ENCODE results near the gene UBAP2.
"Not testable (repeated sequence)": the region's sequence is repeated elsewhere in the genome, so short reads cannot be mapped to it uniquely, and the experiment has no call there.

UBAP2 gene

DNA sequence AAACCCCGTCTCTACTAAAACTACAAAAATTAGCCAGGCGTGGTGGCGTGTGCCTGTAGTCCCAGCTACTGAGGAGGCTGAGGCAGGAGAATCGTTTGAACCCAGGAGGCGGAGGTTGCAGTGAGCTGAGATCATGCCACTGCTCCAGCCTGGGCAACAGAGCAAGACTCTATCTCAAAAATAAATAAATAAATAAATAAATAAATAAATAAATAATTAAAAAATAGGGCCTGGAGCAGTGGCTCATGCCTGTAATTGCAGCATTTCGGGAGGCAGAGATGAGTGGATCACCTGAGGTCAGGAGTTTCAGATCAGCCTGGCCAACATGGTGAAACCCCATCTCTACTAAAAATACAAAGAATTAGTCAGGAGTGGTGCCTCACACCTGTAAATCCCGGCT, 86.2 kb downstream of the UBAP2 start:
- DNase-seq, result not testable (repeated sequence)

DNA sequence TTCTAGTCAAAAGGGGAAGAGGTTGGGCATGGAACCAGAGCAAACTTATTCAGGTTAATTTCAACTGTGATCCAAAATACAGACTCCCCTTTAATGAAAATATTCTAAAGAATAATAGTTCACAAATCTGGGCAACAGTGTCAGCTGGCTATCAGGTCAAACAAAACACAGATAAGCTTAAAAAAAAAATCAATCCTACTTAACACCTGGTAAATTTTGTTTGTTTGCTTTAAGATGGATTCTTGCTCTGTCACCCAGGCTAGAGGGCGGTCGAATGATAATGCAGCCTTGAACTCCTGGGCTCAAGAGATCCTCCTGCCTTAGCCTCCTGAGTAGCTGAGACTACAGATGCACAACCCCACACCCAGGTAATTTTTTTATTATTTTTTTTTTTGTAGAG, 89.0 kb downstream of the UBAP2 start:
- DNase-seq, result no peak

DNA sequence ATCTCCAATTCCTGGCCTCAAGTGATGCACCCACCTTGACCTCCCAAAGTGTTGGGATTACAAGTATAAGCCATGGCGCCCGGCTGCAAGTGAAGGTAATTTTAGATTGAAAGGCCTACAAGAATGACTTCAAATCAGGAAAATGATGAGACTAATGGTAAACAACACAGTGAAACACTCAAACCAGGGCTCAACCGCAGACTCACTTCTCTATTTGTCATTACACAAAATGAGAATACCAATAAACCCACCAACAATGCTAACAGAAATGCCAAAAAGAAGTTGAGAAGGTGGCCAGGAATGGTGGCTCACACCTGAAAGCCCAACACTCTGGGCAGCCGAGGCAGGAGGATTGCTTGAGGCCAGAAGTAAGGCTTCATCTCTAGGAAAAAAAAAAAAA, 92.1 kb downstream of the UBAP2 start:
- no peak for DNase-seq

DNA sequence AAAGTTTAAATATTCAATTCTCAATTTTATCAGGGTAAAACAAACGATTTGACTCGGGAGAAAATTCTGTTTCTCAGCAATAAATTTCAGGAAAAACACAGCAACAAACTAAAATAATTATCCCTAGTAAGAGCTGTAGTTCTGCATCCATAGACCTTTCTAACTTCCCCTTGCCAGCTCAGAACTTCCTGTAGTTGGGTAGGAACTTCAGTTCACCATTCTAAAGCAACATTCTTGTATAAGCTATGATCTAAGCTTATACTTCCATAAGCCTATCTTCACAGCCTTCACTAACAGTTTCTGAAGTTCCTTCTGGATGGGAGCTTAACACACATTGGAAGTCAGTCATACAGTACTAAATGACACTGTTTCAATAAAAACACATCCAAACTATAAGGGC, 96.6 kb downstream of the UBAP2 start:
- DNase-seq, result no peak

DNA sequence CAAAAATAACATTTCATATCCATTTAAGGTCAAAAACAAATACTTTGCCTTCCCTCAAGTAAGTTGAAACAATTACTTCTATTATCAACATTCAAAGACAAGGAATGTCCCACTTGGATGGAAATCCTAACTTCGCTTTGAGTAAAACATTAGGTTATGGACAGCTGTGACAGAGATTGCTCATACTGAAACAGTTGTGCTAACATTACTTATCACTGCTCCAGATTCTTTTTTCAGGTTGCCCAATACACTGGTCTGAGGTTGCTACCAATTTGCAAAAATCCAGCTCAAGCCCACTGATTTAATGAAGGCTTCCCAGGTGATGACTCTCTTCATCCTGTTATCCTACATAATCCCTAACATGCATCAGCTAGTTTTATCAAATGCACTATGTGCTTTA, 98.3 kb downstream of the UBAP2 start:
- DNase-seq, result no peak

DNA sequence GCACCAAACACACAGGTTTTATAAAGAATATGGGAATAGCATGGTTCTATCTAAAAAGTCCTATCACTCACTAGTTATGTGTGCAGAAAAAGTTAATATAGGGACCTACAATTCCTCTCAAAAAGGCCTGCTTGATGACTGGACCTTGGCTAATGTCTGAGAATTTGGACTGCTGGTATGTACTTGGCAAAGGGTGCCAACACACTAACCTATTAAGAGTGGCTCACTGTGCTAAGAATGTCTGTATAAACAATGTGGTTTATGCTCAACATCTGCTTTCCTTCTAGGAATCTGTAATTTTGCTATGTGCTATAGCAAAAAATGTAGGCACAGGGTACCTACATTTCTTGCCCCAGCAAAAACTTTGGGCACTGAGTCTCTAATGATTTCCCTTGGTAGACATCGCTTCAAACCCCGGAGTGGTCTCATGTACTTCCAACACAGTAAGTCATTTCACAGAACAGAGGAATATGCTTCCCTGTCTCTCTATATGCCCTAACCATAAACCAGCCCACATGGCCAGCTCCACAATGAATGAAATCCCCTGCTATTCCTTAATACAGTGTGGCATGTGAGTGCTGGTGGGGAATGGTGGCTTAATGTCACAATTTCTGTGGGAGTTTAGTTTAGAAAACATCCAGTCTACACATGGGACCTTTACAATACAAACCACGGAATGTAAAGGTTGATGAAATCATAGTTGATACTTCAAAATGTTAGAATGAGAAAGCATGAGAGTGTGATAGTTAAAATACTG, 101.7 kb downstream of the UBAP2 start:
- DNase-seq, result no peak

DNA sequence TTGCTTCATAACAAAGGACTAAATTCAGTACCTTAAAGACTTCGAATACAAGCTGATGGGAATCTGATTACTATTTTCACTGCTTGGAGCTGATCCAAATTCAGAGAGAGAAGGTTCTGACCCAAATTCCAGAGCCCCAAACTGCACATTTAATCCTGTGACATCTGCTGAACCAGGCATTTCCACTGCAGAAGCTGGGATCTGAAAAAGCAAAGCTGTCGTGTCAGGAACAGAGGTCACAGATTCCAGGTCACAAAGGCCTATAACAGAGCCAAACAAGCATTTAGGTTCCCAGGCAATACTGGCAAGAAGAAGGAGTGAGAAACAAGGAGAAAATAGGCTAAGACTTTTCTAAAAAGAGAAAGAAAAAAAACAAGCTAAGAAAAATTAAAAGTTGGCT, 105.3 kb downstream of the UBAP2 start:
- DNase-seq, result no peak

DNA sequence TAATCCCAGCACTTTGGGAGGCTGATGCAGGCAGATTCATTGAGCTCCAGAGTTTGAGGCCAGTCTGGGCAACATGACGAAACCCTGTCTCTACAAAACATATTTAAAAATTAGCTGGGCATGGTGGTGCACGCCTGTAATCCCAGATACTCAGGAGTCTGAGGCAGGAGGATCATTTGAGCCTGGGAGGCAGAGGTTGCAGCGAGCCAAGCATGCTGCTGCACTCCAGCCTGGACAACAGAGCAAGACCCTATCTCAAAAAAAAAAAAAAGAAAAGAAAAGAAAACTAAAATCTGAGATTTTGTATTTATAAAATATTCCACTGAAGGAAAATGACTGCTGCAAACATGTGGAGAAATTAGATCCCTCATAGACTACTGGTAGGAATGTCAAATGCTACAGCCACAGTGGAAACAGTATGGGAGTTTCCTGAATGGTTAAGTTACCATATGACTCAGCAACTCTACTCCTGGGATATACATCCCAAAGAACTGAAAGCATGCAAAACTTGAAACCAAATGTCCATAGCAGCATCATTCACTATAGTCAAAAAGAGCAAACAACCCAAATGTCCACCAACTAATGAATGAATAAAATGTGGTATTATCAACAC, 106.1 kb downstream of the UBAP2 start:
- no peak for DNase-seq

DNA sequence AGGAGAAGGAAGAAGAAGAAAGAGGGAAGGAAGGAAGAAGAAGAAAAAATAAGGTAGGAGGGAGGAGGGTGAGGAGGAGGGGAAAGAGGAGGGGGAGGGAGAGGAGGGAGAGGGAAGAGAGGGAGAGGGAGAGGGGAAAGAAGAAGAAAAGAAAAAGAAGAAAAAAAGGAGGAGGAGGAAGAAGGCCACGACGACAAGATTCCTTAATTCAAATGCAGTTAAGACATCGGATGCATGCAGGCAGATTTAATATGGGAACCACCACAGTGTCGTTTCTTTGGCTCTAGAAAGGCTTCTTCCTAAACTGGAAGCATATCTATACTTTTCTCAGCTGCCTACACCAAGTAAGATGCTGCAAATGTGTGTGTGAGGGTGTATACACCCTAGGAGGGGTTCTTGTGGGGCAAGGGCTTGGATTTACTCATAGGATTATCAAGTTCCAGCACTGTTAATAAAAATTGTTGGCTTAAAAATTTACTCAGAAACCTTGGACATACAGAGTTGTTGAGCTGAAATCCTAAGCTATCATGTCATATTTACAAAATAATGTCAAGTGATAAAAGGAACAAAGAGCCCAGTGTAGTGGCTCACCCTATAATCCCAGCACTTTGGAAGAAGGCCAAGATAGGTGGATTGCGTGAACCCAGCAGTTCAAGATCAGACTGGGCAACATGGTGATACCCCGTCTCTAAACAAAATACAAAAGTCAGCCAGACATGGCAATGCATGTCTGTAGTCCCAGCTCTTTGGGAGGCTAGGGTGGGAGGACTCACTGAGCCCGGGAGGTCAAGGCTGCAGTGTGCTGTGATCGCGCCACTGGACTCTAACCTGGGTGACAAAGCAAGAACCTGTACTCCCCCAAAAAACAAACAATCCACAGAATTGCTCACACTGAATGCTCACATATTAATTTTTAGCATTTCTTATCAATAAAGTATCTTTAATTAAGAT, 108.5 kb downstream of the UBAP2 start:
- no peak for DNase-seq

DNA sequence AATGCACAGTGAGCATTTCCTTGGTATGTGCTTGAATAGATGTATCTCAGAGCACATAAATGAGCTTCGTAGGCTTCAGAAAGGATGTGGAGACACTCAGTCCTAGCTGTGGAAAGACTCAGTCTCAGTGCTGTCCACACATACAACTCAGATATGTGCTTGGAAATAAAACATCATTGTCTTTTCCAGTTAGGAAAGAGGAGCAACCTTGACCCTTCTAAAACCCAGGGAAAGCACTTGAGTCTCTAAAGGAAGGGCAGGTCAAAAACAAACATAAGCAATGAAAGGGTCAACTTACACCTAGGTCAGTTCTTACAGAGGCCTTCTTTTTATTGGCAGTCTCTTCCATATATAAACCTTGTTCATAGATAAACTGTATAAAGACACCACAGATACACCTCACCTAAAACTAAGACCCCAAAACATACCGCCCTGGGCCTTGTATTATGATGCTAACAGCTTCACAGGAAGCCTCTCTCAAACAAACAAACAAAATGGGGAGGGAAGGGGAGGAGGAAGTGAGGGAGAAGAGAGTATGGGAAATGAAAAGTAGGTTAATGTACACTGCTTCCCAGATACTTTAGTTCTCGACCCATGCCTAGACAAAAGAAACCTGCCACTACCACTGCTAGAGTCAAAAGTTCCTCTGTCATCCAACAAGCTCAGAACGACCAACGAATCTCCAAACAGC, 114.4 kb downstream of the UBAP2 start:
- DNase-seq, result no peak

DNA sequence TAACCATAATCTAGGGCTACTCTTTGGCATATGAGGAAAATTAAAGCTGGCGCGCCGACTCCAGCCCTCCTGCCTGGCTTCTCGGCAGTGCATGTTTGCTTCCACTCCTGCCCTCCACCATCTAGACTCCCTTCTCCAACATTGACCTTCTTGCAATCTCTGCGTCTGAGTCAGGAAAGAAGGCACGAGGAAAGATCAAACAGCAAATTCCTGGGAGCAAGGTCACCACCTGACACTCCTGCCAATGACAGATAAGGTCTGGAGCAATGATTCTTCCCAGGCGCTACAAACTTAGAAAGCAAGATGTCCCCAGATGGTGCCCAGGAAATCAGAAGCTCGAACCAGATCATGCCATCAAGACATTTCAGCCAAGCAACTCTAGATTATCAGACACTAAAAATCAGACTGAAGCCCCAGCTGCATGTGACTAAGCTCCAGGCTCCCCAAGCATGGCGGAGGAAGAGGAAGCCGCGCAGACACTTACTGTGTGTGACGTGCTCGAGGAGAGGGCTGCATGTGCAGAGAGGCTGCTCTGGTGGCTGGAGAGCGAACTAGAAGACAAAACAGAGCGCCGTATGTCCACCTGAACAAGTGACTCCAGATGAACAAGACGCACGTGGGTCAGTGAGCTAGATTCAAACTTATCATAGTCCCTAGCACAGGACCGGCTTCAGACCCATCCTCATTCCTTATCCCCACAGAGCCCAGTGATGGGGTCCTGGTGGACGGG, 116.4 kb downstream of the UBAP2 start:
- no peak for DNase-seq

DNA sequence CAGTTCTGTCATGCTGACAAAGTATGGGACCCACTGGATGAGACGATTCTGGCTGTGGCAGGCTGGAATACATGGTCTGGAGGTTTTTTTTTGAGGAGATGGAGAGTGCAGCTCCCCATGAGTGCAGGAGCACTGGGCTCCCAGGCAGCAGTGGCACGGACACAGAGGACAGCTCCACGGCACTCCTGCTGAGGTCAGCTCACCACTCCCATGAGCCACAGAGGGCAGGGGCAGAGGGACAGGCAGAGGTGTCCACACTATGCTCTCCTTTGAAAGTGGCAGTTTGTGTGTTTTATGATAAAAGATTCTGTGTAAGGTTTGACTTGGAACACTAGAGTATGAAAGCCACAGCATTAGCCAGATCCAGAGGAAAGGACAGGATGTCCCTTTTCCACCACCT, 117.4 kb downstream of the UBAP2 start:
- DNase-seq, result no peak

DNA sequence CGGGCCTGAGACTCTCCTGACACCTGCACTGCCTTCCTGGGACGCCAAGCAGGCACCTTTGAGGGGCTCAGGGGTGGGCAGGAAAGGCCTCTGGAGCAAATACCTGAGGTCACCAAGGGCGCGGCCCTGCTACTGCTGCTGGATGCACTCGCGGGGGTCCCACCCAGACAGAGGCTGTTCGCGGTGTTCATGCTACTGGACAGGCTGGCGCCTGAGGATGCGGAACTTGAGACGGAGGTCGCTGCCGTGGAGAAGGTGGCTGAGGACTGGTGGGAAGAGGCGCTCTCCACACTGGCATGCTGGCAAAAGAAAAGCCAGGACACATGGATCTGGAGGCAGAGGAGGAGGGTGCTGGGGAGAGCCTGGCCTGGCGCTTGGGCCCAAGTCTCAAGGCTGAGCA, 121.0 kb downstream of the UBAP2 start:
- DNase-seq, result no peak

DNA sequence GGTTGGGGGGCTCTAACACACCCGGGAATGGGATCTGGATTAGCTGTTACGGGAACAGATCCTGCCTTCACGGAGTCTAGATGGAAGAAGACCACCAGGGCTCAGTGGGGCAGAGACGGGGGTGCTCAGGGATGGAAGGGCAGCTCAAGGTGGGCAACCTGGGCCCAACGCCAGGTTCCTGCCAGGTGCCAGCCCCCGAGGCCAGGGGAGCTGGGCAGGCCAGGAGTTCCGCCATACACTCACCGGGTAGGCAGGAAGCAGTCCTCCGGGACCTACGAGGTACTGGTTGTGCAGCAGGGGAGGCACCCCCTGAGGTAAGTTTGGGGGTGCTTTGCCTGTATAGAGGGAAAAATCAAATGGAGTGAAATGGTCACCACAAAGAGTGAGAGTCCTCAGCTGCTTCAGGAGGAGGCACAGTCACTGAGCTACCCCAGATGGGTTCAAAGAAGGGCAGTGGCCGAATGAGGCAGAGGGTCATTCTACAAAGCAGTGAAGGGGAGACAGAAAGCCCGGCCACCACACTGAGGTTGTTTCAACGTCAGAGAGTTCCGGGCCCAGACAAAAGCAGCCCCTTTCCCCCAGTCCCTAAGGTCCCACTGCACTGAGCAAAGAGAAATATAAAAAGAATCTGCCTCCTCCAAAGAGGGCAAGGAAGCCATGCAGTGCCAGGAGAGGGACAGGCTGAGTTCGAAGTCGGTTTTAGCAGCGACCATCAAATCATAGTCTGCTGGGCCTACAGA, 121.8 kb downstream of the UBAP2 start:
- no peak for DNase-seq

DNA sequence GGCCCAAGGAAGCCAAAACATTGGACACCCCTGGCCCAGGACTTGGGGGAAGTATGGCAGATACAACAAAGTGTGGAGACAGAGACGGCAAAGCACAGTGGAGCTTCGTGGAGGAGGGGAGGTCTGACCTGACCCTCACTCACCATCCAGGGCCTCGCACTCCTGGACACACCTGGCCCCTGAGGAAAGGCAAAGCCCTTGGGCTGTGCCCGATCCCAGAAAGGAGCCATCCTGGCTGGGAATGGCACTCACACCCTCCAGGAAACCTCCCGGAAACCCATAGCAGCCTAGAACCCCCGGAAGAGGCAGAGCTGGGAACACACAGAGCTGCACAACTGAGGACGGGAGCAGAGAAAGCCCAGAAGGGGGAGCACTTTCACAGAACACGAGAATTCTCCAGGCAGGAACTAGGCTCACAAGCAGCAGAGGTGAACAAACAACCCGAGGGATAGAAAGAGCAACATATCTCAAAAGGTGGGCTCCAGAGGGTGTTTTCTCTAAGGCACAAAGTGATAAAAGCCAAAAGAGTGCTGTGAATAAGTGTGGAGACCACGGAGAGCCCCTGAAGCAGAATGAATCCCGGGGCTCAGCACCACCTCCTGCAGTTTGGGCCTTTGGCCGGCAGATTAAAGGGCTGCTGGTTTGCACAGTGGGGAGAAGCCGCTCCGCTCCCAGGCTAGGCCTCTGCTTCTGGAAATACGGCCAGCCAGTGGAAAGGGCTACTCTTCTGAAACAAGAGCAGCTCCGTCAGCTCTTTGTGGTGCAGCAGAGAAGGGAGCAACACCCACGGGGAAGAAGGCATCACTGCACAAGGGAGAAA, 123.5 kb downstream of the UBAP2 start:
- peak; percentile 27 for DNase-seq

DNA sequence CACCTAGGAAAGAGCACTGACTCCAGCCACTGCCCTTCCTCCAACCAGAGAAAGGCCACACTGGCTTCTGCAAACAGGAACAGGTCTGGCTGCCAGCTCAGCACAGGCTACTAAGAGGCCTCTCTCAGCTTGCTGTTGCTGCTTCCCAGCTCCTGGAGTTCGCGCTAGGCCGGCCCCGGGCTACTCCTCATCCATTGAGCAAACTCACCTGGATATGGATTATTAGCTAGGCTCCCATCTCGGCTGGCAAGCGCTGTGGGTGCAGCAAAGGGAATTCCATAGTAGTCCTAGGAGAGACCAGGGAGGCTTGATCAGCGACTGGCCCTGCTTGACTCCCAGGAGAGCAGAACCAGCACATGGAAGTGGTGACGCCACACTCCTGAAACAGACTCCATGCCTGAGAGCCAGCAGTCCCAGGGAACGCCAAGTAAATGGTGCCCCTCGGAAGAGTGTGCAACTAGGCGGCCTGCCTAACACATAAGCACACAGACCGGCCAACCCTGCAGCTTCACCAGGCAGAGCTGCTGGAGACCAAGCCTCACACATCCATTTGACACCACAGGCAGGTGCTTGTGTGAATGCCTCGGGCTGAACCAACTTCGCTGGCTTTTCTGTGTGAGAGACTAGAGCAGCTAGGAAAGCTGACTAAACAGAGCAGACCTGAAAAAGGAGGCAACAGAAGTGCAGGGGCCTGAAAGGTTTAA, 124.5 kb downstream of the UBAP2 start:
- DNase-seq, result no peak

DNA sequence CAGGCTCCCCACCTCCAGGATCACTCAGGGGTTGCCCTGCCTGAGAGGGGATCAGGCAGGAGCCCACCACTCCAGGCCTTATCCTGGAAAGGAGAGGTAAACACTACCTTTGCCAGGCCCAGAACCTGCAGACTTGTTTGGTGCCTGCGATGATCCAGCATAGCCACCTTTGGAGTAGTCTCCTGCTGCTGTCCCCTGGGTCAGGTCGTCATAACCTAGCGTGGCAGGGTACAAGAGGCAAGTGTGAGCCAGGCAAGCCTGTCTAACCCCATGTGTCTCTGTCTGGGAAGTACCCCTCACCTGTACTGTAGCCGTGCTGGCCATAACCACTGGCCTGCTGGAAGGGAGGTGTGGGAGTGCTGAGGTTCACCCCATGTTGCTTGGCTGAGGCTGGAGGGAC, 125.6 kb downstream of the UBAP2 start:
- no peak for DNase-seq

DNA sequence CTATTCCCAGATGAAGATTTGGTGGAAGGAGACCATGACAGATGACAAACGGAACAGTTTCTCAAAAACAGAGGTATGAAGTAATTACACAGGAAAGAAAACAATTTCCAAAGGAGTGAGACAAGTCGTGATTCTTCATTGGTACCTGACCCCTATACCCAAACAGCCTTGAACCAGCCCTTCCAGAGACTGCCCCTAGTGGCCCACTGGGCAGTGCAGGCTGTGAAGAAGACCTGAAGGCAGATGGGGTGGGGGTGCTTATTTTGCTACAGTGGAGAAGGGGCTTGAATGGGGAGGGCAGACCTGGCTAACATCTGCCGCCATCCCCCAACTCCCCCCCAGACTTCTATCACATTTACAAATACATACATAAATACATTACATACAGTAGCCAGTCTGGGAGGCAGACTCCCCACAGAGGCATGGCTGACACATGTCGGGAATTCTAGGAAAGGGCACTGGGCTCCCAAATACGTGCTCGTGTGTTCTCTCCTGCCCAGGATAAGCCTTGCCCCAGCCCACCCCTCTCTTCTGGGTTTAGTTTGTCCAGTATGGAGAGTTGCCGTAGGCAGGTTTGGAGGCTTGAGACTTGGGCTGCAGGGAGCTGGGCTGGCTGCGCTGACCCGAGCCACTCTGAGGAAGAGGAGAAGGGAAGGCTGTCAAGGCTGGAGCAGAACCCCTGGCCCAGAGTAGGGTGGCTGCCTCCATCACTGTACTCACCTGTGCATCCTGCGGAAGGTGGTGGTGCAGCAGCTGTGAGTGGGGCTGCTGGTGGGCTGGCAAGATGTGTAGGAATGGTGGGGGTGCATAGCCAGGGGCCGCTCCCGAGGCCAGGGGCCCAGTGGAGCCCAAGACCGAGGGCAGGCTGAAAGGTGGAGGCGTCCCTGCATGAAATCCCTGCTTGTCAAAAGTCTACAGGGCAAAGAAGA, 126.5 kb downstream of the UBAP2 start:
- no peak for DNase-seq
